Heart left ventricle (tissue), 13 donors: ENCODE data around the gene TBC1D20.

Experiments used
- POLR2A ChIP-seq, 2 donors: fragments of 450-650 bp; IDR thresholded peaks; one replicate each; pipeline ENCODE4 v1.6.1; 2017; ENCODE audit warnings: antibody characterized with exemption in 2 of 2, mild to moderate bottlenecking in 2 of 2, moderate library complexity in 2 of 2
- TF ChIP-seq, protein P1 (sequence below), 12 donors: fragments of 200-600 bp; sonication (generic) in 4 of 12; IDR thresholded peaks; one replicate each; pipeline versions ENCODE4 v1.5.0 to v1.8.0; 2018 to 2022; ENCODE audit warnings: antibody characterized with exemption in 12 of 12, mild to moderate bottlenecking in 5 of 12
- donor health status: ischemic (EF 13 %, LVEDD 7.1; RV severe dilation, severe dysfunction).
- donor health status: DM: no; HTN: yes; CAD: no.
- donor health status: DM: no; HTN: no; CAD: no.
- donor health status: ischemic (EF 25% LVEDD 6.9; RV normal size, moderate dysfunction).
- donor health status: ischemic (EF 25% LVEDD 5.7; RV mildly dilated, moderate dysfunction).
- donor health status: ischemic (EF 35%, LVEDD 5.7; RV mildly dilated, moderate dysfunction).
- donor health status: nonischemic (EF 11% LVEDD 7.7; RV severe dilation, severe dysfunction).
- donor health status: DM: yes; HTN: yes; CAD: no.
- donor health status: PGD.
- donor health status: ischemic (EF 29% LVEDD 5.4; RV normal size, mild dysfunction).
- donor health status: nonischemic (EF 23%, LVEDD 6.1; RV moderate dilation, normal function).

DNA sequence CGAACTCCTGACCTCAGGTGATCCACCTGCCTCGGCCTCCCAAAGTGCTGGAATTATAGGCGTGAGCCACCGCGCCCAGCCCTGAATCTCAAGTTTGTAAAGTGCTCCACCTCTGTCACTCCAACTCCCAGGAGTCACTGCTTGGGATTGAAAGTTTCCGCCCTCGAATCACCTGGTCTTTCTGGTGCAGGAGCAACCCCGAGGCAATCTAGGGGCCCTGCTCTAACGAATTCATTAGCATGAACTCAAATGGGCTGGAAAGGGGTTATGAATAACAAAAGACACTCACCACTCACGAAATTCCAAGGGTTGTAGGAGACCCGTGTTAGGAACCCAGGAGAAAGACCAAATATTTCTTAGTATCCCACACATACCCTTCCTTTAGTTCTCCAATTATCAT lies 28.1 kb downstream of the TBC1D20 start:
- TF ChIP-seq, protein P1, sequence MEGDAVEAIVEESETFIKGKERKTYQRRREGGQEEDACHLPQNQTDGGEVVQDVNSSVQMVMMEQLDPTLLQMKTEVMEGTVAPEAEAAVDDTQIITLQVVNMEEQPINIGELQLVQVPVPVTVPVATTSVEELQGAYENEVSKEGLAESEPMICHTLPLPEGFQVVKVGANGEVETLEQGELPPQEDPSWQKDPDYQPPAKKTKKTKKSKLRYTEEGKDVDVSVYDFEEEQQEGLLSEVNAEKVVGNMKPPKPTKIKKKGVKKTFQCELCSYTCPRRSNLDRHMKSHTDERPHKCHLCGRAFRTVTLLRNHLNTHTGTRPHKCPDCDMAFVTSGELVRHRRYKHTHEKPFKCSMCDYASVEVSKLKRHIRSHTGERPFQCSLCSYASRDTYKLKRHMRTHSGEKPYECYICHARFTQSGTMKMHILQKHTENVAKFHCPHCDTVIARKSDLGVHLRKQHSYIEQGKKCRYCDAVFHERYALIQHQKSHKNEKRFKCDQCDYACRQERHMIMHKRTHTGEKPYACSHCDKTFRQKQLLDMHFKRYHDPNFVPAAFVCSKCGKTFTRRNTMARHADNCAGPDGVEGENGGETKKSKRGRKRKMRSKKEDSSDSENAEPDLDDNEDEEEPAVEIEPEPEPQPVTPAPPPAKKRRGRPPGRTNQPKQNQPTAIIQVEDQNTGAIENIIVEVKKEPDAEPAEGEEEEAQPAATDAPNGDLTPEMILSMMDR (IDR thresholded peaks at IDR 0.05), result no peak
- TF ChIP-seq POLR2A (IDR thresholded peaks at IDR 0.05), result no peak
